SKM-1 (cell line): Measurements from ENCODE around the gene LSM14B.

Source experiments
- DNase-seq: peaks from one replicate; lab custom pipeline; 2025; ENCODE audit not compliant: unreplicated experiment; lab: John Stamatoyannopoulos, UW

The LSM14B gene

DNA sequence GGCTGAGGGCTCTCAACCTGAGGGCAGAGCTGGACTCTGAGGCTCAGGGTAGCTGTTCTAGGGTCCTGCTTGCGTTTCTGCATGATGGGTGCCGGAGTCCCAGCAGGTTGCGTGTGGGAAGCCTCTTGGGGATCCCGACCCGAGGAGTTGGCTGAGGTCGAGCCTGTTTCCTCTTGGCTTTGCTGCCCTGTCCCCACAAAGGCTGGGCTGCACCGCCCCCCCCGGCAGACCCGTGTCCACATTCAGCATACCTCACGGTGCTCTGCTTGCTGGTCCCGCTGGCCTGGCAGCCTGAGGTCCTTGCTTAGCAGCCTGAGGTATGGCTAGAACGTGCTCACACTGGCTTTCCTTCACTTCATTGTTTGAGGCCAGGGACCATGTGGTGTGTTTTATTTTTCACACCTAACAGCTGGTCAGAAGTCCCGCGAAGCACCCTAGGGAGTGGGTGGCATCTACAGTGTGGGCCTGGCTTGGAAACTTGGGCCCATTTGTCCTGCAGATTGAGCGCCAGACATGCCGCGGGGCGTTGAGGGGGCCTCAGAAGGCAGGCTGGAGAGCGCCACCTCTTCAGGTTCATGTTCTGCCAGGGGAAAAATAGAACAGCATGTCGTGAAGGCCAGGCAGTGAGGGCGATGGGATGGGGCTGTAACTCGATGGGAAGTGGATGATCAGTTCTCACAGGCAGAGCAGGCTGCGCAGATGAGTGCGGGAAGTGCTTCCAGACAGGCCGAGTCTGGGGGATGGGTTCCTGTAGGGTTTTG lies 9.5 kb downstream of the LSM14B start:
- DNase-seq: no peak

DNA sequence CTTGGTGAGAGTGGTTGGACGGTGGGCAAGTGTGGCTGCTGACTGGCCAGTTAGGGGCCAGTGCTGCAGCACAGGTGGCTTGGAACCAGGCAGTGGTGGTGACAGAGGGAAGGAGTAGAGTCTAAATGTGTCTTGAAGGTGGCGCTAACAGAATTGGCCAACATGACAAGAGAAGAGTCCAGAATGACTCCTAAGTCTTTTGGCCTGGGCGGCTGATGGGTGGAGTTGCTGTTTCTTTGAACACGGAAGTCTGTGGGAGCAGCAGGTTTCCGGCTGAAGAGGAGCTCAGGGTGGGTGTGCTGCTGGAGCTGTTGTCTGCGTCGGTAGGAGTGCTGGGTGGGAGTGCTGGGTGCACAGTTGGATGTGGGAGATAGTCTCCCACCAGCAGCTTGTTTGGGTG lies 10.1 kb downstream of the LSM14B start:
- DNase-seq: no peak

- no peak for DNase-seq
These were observed 11.0 kb downstream of the LSM14B start for GRCh38 chr20:62133051-62133845.

DNA sequence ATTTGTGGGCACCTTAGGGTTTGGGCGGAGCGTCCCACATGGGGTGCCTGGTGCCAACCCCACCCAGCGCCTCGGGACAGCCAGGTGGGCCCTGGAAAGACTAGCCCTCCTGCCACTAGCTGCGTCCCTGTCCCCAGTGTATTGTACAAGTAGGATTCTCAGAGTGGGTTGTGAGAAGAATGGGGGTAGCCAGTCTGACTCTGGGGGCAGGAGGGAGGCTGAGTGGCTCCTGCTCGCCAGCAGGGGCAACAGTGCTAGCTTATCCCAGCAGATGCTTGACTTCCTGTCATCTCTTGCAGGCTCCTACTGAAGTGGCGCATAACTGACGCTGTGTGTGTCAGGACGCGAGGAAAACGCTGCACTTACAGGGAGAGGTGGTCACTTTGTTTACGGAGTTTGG lies 11.6 kb downstream of the LSM14B start:
- DNase-seq: no peak

- no peak for DNase-seq
These were observed 12.5 kb downstream of the LSM14B start for GRCh38 chr20:62134735-62135231.

DNA sequence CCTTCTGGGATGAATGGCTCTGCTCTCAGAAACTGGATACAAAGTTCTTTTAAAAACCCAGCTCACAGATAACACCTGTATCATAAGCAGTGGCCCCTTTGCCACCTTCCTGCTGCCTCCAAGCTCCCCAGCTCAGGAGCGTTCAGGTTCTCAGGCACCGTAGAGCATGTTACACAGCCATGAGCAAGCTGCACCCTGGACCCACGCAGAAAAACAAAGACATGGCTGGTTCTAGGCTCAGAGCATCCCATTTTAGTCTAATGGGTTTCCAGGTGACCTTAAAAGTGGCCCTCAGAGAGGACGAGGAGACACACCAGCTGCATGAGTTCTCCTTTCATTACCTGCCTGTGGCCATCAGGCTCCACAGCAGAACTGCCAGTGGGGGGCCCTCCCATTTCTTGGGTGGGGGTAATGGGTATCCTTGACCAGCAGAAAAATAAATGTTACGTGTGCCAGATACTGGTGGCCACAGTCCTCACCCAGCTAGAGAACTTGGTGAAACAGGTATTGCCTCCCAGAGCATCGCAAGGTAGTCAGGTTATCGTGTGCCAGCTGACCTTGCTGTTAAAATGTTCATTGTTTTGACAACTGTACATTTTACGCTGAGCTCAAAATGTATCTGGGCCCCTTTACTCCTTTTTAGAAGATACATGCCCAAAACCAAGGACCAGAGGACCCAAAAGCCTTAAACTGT lies 13.4 kb downstream of the LSM14B start:
- no peak for DNase-seq

DNA sequence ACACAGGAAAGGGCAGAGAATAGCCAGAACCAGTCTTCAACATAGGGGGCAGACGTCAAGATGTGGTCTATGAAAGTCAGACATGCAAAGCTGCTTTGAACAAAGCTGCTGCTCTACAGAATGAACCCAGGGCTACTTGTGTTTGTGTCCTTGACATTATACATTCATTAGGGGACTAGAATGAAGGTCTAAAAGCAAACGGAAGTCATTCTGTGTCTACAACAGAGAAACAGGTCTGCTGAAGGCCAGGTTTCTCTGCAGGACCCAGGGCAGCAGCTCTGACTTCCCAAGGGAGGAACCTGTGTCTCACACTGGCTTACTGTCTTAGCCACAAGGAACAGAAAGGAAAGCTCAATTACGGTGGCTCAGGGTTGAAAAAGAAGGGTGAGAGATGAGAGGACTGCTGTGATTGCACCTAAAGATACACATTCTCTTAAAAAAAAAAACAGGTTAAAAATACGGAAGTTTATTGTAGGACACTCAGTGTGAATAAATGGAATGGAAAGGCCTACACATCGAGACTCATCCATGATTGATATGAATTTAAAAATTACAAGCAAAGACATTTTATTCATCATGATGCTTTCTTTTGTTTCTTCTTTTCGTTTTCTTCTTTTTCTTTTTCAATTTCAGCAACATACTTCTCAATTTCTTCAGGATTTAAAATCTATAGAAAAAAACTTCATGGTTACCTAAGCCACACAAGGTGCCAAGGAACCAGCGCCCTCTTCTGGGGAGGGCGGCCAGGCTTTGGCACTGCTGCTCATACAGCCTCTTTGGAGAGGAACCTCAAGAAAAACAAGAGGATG lies 14.2 kb downstream of the LSM14B start:
- peak; percentile 40 for DNase-seq

DNA sequence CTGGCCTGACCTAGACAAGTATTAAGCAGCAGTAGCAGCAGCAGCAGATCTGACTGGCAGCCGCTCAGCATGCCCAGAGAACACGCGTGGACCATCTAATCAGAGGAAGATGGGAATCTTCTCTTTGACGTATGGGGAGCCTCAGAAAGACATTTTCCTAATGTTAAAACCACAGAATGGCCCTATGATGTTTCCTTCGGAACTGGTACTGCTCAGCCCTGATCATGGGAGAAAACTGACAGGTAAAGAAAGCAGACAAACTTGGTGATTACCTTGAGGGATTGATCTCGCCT lies 14.8 kb downstream of the LSM14B start:
- DNase-seq: no peak

GRCh38 chr20:62137478-62138203 lies 15.4 kb downstream of the LSM14B start:
- DNase-seq: no peak

- no peak for DNase-seq
These were observed 15.9 kb downstream of the LSM14B start for GRCh38 chr20:62138204-62138543.

DNA sequence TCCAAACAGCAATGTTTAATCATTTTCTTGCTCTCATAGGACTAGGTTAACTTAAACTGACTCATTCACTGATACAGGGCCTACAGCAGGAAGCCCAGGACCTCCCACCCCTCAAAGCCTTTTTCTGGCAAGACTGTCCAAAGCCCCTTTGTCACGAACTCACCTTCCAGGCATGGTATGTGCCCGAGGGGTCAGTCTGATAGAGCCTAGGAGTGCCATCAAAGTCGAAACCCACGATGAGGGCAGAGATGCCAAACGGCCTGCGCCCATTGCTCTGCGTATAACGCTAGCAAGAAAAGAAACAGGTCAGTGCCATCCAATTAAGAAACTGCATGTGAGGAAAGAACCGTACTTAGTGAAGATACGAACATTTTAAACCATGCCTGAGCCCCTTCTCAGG lies 16.6 kb downstream of the LSM14B start:
- no peak for DNase-seq

DNA sequence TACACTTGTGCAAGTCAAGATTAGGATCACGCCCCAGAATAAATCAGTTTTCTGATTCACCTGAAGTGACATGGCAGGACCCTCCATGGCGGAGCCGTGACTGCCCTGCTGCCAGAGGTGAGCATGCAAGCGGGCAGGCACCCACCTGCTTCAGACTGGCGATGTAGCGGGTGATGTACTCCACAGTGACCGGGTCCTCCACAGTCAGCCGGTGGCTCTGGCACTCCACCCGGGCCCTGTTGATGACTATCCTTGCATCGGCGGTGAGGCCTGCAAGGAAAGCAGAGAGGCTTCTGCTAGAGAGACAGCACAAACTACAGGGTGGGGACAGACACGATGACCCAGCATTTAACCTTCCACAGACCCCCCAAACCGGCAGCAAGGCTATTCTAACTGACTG lies 17.4 kb downstream of the LSM14B start:
- no peak for DNase-seq

- no peak for DNase-seq
These were observed 18.7 kb downstream of the LSM14B start for GRCh38 chr20:62141043-62141396.

DNA sequence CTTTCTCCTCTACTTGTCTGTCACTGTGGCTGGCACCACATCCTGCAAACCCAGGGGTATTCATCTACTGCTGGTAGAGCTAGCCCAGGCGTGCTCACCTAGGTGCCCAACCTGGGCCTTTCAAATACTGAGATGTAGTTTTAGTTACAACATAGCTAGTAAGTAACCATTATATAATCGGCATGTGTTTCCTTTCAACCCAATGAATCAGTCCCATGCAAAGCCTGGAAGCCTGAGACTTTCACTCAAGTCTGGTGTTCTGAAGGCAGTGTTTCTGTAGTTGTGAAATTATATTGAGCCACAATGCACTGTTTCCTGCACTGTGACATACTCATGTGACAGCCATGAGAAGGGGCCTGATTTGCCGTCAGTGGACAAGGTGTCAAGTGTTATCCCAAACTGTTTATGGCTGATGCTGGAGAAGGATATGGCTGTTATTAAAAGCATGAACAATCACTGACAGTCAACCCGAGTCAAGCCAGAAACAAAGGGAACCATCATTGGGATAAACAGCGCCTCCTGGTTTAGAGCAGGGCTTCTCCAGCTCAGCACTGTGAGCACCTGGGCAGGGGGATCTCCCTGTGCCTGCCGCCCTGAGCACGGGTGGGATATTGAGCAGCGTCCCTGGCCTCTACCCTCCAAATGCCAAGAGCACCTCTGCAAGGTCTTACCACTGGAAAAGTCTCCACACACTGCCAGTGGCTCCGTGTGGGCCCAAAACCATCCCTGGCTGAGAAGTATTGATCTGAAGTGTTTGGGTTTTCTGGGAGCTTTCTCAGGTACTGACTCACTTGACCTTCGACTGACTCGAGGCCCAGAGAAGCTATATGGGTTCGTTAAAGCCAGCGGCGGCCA lies 19.3 kb downstream of the LSM14B start:
- no peak for DNase-seq

DNA sequence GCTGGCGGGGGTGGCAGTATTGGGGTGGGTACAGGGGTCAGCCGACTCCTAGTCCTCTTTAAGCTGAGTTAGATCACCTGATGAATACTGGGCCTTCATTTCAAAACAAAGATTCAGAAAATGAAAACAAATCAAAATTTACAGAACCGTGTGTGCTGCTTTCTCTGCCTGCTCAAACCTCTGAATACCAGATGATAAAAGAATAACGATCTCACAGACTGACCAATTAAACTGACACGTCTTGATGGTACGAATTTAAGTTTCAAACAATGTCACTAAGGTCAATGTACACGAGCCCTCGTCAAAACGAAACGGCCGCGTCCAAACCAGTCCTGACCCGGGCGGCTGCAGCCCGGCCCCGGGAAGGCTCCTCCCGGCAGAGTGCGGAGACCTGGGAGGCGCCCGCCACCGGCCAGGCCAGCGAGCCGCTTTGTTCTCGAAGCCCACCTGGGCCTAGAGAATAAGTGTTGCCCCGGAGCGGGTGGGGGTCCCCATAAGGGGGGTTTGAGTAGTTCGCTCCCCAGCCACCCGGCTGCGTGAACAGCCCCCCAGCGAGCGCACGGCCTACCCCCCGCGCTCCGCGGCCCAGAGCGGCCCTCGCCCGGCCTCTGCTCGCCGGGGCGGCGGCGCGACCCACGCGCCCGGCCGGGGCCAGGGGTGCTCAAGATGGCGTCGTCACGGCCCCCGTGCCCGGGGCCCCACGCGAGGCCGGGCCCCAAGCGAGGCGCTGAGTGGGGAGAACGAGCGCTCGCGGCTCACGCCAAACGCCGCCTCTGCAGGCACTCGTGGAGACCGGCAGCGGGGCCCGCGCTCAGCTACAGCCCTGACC lies 20.2 kb downstream of the LSM14B start:
- no peak for DNase-seq

GRCh38 chr20:62143081-62143956 lies 21.0 kb downstream of the LSM14B start, which contains the start of the genes PSMA7 and SS18L1:
PSMA7 (minus strand) TSS chr20:62143394; CDS start chr20:62143303, 91 bp downstream.
SS18L1 (plus strand) TSS chr20:62143769; CDS start chr20:62143821, 52 bp downstream.
- DNase-seq: peak; percentile 56

DNA sequence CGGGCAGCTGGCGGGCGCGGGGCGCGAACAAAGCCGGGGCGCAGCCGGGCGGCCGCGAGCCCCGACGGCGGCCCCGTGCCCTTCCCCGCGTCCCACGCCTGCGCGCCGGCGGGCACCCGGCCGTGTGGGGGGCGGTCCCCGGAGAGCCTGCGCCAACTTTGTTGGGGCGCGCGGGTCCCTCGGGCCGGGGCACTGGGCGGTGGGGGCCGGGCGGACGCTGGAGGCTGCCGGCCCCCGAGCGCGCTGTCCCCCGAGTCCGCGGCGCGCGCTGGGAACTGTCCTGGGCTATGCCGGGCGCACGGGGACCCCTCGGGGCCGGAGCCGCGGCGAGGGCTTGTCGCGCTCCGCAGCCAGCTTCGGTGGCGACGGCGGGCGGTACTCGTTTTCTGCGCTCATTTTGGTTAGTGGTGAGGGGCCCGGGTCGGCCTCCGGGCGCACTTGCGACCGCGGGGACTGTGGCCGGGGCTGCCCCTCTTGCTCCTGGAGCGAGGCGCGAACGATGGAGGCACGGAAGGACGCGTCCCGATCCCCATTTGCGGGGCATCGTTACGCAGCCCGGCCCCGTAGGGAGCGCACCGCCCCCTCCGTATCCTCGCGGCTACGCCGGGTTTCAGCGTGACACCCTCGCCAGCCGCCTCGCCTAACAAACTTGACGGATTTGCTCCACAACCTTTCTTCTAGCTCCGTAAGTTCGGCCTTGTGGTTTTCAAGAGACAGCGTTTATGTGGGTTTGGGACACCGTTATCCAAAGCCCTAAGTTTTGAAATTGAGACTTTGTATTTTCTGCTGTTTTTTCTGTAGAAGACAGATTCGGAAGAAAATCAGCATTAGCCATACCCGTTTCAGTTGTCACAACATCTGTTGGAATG lies 21.9 kb downstream of the LSM14B start:
- DNase-seq: no peak
